HepG2 (cell line): ENCODE results near the gene SYNPR. TPM values are rescaled to one million over a fixed set of nuclear protein-coding genes. Genes with fewer than 3 reads are reported as not detected.

ENCODE experiments used
- ATAC-seq: fragments of 200-7000 bp; cut with Tn5 transposase; 3 replicates; pipeline ENCODE4 v1.9.1; 2020; ENCODE audit warnings: mild to moderate bottlenecking, moderate library complexity
- BruUV-seq: library from RNA; stranded (reverse); fragments of 400-500 nt; replicated peaks from 2 replicates; lab custom pipeline; 2021; lab: Mats Ljungman, UMichigan
- CTCF ChIA-PET: fragments of 300-600 bp; formaldehyde crosslinking; extraction: SDS; loops from one replicate; lab custom pipeline; 2021; ENCODE audit warnings: low total read pairs, inconsistent platforms, low intra/inter-chr PET ratio; lab: Yijun Ruan, JAX
- POLR2A ChIA-PET: fragments of 350-600 bp; sonication (Branson Sonifier 250); formaldehyde crosslinking; loops from one replicate; lab custom pipeline; 2020; ENCODE audit warnings: antibody characterized with exemption, inconsistent platforms; lab: Yijun Ruan, JAX
- DNase-seq: peaks from one replicate; pipeline ENCODE4 v3.0.0-alpha.2; 2015; ENCODE audit warnings: low spot score
- FAIRE-seq: peaks from 3 replicates; lab custom pipeline; 2011; peaks lifted over from hg19 to GRCh38; lab: Jason Lieb, UNC
- H2AFZ ChIP-seq: one replicate; pipeline ENCODE4 v1.6.1; 2011; ENCODE audit warnings: low read length, inconsistent platforms
- H3K27ac ChIP-seq: fragments of 300-600 bp; 3 replicates; pipeline ENCODE4 v1.8.0; 2011; ENCODE audit warnings: mixed run types, mild to moderate bottlenecking, mixed read lengths, low read length, inconsistent platforms; ENCODE audit not compliant: insufficient read depth; ENCODE audit errors: extremely low read length
- H3K27me3 ChIP-seq, 2 experiments: fragments of 200-600 bp in 1 of 2; 2 replicates in 1 of 2; 3 replicates in 1 of 2; pipeline versions ENCODE4 v1.6.0 to v1.8.0; 2011; ENCODE audit warnings: low read length in 2 of 2, mild to moderate bottlenecking in 2 of 2, moderate library complexity in 2 of 2, inconsistent platforms in 1 of 2; ENCODE audit not compliant: insufficient read depth in 2 of 2, control insufficient read depth in 1 of 2
- H3K36me3 ChIP-seq, 2 experiments: fragments of 200-600 bp in 1 of 2; replicated peaks in 1 of 2; 2 replicates in 1 of 2; 3 replicates in 1 of 2; pipeline versions ENCODE4 v1.5.1 to v1.8.0; 2011; ENCODE audit warnings: low read length in 2 of 2, inconsistent platforms in 1 of 2; ENCODE audit not compliant: insufficient read depth in 2 of 2, control insufficient read depth in 1 of 2
- H3K4me1 ChIP-seq: 2 replicates; pipeline ENCODE4 v1.5.1; 2012; ENCODE audit warnings: low read length, inconsistent platforms; ENCODE audit not compliant: insufficient read depth
- H3K4me2 ChIP-seq: 2 replicates; pipeline ENCODE4 v1.6.0; 2011; ENCODE audit warnings: low read depth, low read length, inconsistent platforms
- H3K4me3 ChIP-seq, 3 experiments: fragments of 200-600 bp in 1 of 3; sonication (generic), shearing (Covaris generic) in 1 of 3; replicated peaks in 1 of 3; 2 replicates each; pipeline ENCODE4 v1.5.1; 2011 to 2016; ENCODE audit warnings: low read length in 3 of 3, inconsistent platforms in 2 of 3, low read depth in 2 of 3, mild to moderate bottlenecking in 2 of 3, control low read depth in 1 of 3, mixed read lengths in 1 of 3; ENCODE audit not compliant: insufficient read depth in 1 of 3
- H3K79me2 ChIP-seq: one replicate; pipeline ENCODE4 v1.6.1; 2011; ENCODE audit warnings: low read length, inconsistent platforms; ENCODE audit not compliant: insufficient read depth
- H3K9ac ChIP-seq: 2 replicates; pipeline ENCODE4 v1.6.0; 2011; ENCODE audit warnings: mild to moderate bottlenecking, low read depth, low read length, inconsistent platforms; ENCODE audit not compliant: insufficient read depth
- H3K9me3 ChIP-seq: 2 replicates; pipeline ENCODE4 v1.5.1; 2012; ENCODE audit warnings: mild to moderate bottlenecking, low read length
- H4K20me1 ChIP-seq: 2 replicates; pipeline ENCODE4 v1.6.0; 2011; ENCODE audit warnings: inconsistent platforms, mild to moderate bottlenecking, low read length, moderate library complexity; ENCODE audit not compliant: insufficient read depth
- ATAD3A ChIP-seq: sonication (generic); formaldehyde crosslinking; IDR thresholded peaks from 2 replicates; pipeline ENCODE4 v1.4.0; 2020; ENCODE audit warnings: missing genetic modification reagents
- ATF7 ChIP-seq, 2 experiments: fragments of 450-650 bp in 1 of 2; sonication (generic) in 1 of 2; formaldehyde crosslinking in 1 of 2; IDR thresholded peaks; 2 replicates each; pipeline versions ENCODE4 v1.4.0 to v1.6.1; 2016 to 2020; ENCODE audit warnings: antibody characterized with exemption in 1 of 2, mild to moderate bottlenecking in 1 of 2, missing genetic modification reagents in 1 of 2
- DPF2 ChIP-seq: sonication (generic); formaldehyde crosslinking; IDR thresholded peaks from 2 replicates; pipeline ENCODE4 v1.4.0; 2020; ENCODE audit warnings: mild to moderate bottlenecking, low read depth, missing genetic modification reagents, borderline replicate concordance
- SP1 ChIP-seq, 2 experiments: fragments of 450-650 bp in 1 of 2; sonication (generic) in 1 of 2; formaldehyde crosslinking in 1 of 2; IDR thresholded peaks; 2 replicates each; pipeline versions ENCODE4 v1.4.0 to v1.6.1; 2016 to 2020; ENCODE audit warnings: missing genetic modification reagents in 1 of 2
- WGBS: methylation state at CpG from one replicate; pipeline ENCODE4 v1.1.6; 2017; ENCODE audit warnings: low lambda C conversion rate; 5-methylcytosine and 5-hydroxymethylcytosine counted together
- in situ Hi-C: cut with HindIII; loops from 2 replicates; pipeline ENCODE4 v1.10.0; 2017; ENCODE audit warnings: low pct_unique_long_range_greater_than_20kb; ENCODE audit not compliant: extremely low pct_ligation_motif_present
- intact Hi-C: fragments of 100-400 bp; cut with micrococcal nuclease; formaldehyde crosslinking; loops from one replicate; pipeline ENCODE4 v1.10.0; 2022; ENCODE audit not compliant: unreplicated experiment
- polyA plus RNA-seq, 8 experiments: library from polyadenylated mRNA; depleted of rRNA in 3 of 8; stranded (reverse) in 7 of 8; unstranded in 1 of 8; fragments of >200 nt; fragmentation: Illumina TruSeq in 4 of 8; extraction: Trizol in 4 of 8; gene quantifications; 2 replicates each; pipeline versions ENCODE4 v1.2.1 to v1.2.3, GENCODE V29; 2011 to 2016; ENCODE audit warnings: low read depth in 4 of 8, missing spikeins in 1 of 8, mixed read lengths in 1 of 8; ENCODE audit not compliant: insufficient read depth in 1 of 8
- total RNA-seq, 5 experiments: library from RNA; depleted of rRNA; stranded (reverse); fragments of >200 nt; fragmentation: Illumina TruSeq; extraction: Trizol; gene quantifications; 2 replicates each; pipeline ENCODE4 v1.2.3, GENCODE V29; 2016; ENCODE audit warnings: low read depth in 1 of 5
- TF ChIP-seq, protein P1 (sequence below): sonication (generic); formaldehyde crosslinking; IDR thresholded peaks from 2 replicates; pipeline ENCODE4 v1.5.0; 2020; ENCODE audit warnings: missing genetic modification reagents, mild to moderate bottlenecking, borderline replicate concordance
- TF ChIP-seq, protein P2 (sequence below): sonication (generic); formaldehyde crosslinking; IDR thresholded peaks from 2 replicates; pipeline ENCODE4 v1.8.0; 2022; ENCODE audit warnings: mild to moderate bottlenecking, missing genetic modification reagents, moderate library complexity
- TF ChIP-seq, protein P3 (sequence below): IDR thresholded peaks from 2 replicates; pipeline ENCODE4 v1.6.1; 2012; ENCODE audit warnings: low read length, improper control_type of control experiment

SYNPR gene
- total and polyA plus RNA-seq, 2 of the 13 experiments (the other 11 are each of a cell fraction or from before 2014, with no cell fraction given), result 0.04 TPM; not detected in 1

DNA sequence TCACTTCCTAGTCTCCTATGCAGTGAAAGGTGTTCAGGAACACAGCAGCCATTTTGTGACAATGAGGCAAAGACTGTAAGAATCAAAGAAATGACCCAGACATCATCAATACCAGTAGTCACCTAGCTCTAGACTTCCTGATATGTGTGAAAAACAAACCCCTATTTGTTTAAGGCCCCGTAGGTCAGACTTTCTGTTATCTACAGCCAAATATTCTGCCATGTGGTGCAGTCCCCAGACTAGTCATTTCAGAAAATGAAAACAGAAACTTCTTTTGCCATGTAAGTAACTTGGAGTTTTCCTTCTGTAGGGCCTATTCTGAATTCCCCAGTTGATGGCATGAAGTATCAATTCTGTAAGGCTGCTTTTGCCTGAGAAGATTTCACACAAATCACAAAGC, 192.6 kb downstream of the SYNPR start (continued):
- TF ChIP-seq, protein P1, sequence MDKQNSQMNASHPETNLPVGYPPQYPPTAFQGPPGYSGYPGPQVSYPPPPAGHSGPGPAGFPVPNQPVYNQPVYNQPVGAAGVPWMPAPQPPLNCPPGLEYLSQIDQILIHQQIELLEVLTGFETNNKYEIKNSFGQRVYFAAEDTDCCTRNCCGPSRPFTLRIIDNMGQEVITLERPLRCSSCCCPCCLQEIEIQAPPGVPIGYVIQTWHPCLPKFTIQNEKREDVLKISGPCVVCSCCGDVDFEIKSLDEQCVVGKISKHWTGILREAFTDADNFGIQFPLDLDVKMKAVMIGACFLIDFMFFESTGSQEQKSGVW, result no peak
- TF ChIP-seq DPF2 (CRISPR knock-in tag) (no peak), SP1 (IDR thresholded peaks at IDR 0.05) (no peak), SP1 (CRISPR knock-in tag; IDR thresholded peaks at IDR 0.05) (no peak), ATF7 (IDR thresholded peaks at IDR 0.05) (no peak), ATF7 (CRISPR knock-in tag; IDR thresholded peaks at IDR 0.05) (no peak)
- TF ChIP-seq, all 625 proteins: peak for 0

DNA sequence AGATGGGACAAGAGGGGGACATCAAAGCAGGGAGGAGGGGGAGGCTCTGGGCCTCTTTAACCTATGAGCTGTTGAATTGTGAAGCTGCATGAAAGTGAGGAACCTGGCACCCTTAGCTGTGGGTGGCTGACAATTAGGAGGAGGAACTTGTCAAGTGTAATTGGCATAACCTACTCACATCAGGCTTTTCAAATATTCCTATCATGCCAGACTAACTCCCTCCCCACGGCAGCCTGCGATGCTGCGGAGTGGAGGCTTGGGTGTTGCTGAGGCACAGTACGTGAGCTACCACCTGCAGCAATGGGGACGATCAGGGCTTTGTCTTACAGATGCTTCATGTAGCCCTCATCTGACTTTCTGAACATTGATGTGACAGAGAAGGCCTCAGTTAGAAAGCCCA, 193.7 kb downstream of the SYNPR start:
- DNase-seq (no peak), ATAC-seq (no peak), FAIRE-seq (no peak)
- Histone ChIP-seq H3K27me3 (0 out of 5 replicates have a peak, but pooled peaks cover 0 to 1% of the 10 kb centered on the region in 2 experiments), H3K36me3 (no peaks in the 10 kb centered on the region), H3K4me2 (no peak overlapping the region), H3K9ac (no peak overlapping the region), H3K4me3 (no peak overlapping the region), H2AFZ (no peak overlapping the region), H3K4me1 (no peaks in the 10 kb centered on the region), H3K9me3 (no peaks in the 10 kb centered on the region), H3K27ac (no peak overlapping the region), H3K79me2 (no peaks in the 10 kb centered on the region), H4K20me1 (no peaks in the 10 kb centered on the region)
- no TSS peak for BruUV-seq
- intact Hi-C loops, result no loop called here
- POLR2A ChIA-PET, result no interaction called here
- in situ Hi-C loops, result no loop called here
- CTCF ChIA-PET, result no interaction called here
- WGBS, result 30% methylated on average over 2 of the region's 5 CpGs
- TF ChIP-seq, protein P2, sequence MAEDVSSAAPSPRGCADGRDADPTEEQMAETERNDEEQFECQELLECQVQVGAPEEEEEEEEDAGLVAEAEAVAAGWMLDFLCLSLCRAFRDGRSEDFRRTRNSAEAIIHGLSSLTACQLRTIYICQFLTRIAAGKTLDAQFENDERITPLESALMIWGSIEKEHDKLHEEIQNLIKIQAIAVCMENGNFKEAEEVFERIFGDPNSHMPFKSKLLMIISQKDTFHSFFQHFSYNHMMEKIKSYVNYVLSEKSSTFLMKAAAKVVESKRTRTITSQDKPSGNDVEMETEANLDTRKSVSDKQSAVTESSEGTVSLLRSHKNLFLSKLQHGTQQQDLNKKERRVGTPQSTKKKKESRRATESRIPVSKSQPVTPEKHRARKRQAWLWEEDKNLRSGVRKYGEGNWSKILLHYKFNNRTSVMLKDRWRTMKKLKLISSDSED (CRISPR knock-in tag), result no peak
- TF ChIP-seq, protein P3, sequence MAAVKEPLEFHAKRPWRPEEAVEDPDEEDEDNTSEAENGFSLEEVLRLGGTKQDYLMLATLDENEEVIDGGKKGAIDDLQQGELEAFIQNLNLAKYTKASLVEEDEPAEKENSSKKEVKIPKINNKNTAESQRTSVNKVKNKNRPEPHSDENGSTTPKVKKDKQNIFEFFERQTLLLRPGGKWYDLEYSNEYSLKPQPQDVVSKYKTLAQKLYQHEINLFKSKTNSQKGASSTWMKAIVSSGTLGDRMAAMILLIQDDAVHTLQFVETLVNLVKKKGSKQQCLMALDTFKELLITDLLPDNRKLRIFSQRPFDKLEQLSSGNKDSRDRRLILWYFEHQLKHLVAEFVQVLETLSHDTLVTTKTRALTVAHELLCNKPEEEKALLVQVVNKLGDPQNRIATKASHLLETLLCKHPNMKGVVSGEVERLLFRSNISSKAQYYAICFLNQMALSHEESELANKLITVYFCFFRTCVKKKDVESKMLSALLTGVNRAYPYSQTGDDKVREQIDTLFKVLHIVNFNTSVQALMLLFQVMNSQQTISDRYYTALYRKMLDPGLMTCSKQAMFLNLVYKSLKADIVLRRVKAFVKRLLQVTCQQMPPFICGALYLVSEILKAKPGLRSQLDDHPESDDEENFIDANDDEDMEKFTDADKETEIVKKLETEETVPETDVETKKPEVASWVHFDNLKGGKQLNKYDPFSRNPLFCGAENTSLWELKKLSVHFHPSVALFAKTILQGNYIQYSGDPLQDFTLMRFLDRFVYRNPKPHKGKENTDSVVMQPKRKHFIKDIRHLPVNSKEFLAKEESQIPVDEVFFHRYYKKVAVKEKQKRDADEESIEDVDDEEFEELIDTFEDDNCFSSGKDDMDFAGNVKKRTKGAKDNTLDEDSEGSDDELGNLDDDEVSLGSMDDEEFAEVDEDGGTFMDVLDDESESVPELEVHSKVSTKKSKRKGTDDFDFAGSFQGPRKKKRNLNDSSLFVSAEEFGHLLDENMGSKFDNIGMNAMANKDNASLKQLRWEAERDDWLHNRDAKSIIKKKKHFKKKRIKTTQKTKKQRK, result no peak
- TF ChIP-seq ATAD3A (CRISPR knock-in tag), result no peak
